Psoas muscle (tissue), 8 donors: Measurements from ENCODE around the gene FKBP15. TPM values are rescaled to one million over a fixed set of nuclear protein-coding genes. Genes with fewer than 3 reads are reported as not detected.
A peak's percentile ranks its signal among the peaks of the same experiment; 100 is the strongest.

ENCODE experiments used
- ATAC-seq, 4 donors: fragments of 200-7000 bp; cut with Tn5 transposase; one replicate each; pipeline ENCODE4 v1.9.1; 2020; ENCODE audit warnings: moderate library complexity in 3 of 4, mild to moderate bottlenecking in 2 of 4
- DNase-seq, 2 donors: peaks; one replicate each; pipeline ENCODE4 v3.0.0-alpha.2; 2020
- H3K27ac ChIP-seq: fragments of 200-600 bp; one replicate; pipeline ENCODE4 v1.8.0; 2022
- H3K27me3 ChIP-seq, 3 donors: fragments of 200-600 bp in 1 of 3; one replicate each; pipeline versions ENCODE4 v1.6.1 to v1.8.0; 2013 to 2022; ENCODE audit warnings: low read length in 2 of 3, mild to moderate bottlenecking in 2 of 3, moderate library complexity in 1 of 3; ENCODE audit not compliant: insufficient read depth in 3 of 3
- H3K36me3 ChIP-seq, 2 donors: fragments of 200-600 bp in 1 of 2; one replicate each; pipeline versions ENCODE4 v1.6.1 to v1.8.0; 2013 to 2022; ENCODE audit warnings: low read depth in 1 of 2, mild to moderate bottlenecking in 1 of 2, moderate library complexity in 1 of 2; ENCODE audit not compliant: insufficient read depth in 1 of 2
- H3K4me1 ChIP-seq: fragments of 200-600 bp; one replicate; pipeline ENCODE4 v1.8.0; 2022
- H3K4me3 ChIP-seq: fragments of 200-600 bp; one replicate; pipeline ENCODE4 v1.8.0; 2022; ENCODE audit warnings: mild to moderate bottlenecking
- H3K9me3 ChIP-seq: fragments of 200-600 bp; one replicate; pipeline ENCODE4 v1.8.0; 2022
- WGBS, 3 donors: extraction: QIAGEN DNeasy Blood & Tissue Kit; methylation state at CpG; one replicate each; pipeline versions ENCODE4 v1.1.6 to v1.1.7; 2013; 5-methylcytosine and 5-hydroxymethylcytosine counted together
- intact Hi-C, 2 donors: fragments of 100-400 bp; cut with DNase I; formaldehyde crosslinking; loops; one replicate each; pipeline versions ENCODE4 v1.11.0 to v1.14.2; 2022
- polyA plus RNA-seq, 3 donors: library from polyadenylated mRNA; stranded (reverse); fragments of 200-250 nt; gene quantifications; one replicate each; pipeline ENCODE4 v1.2.3, GENCODE V29; 2013
- total RNA-seq, 4 donors: library from RNA; stranded (reverse); fragmentation: NEBNext Ultra II Directional in 2 of 4; extraction: Animal tissue kit (Norgen Biotek cat#: 25700) in 2 of 4; gene quantifications; one replicate each; pipeline versions ENCODE4 v1.2.1 to v1.2.4, GENCODE V29; 2021 to 2023
- TF ChIP-seq, protein P1 (sequence below): fragments of 200-600 bp; IDR thresholded peaks from one replicate; pipeline ENCODE4 v1.8.0; 2022; ENCODE audit warnings: antibody characterized with exemption
- donor health status: healthy with polysubstance abuse.
- donor health status: DM: no; HTN: no; CAD: no; lungs with moderate emphysema.
- donor health status: Bipolar disorder and iron deficiency.
- donor health status: healthy.
- donor health status: DM: yes; HTN: yes; CAD: no.
- donor health status: DM: no; HTN: no; CAD: no.
- donor health status: DM: no; HTN: no; CAD: no.
- donor health status: DM: yes; HTN: yes; CAD: no.

The FKBP15 gene
- total and polyA plus RNA-seq, 7 donors: 10.5 to 18.4 (median 15.8) TPM

DNA sequence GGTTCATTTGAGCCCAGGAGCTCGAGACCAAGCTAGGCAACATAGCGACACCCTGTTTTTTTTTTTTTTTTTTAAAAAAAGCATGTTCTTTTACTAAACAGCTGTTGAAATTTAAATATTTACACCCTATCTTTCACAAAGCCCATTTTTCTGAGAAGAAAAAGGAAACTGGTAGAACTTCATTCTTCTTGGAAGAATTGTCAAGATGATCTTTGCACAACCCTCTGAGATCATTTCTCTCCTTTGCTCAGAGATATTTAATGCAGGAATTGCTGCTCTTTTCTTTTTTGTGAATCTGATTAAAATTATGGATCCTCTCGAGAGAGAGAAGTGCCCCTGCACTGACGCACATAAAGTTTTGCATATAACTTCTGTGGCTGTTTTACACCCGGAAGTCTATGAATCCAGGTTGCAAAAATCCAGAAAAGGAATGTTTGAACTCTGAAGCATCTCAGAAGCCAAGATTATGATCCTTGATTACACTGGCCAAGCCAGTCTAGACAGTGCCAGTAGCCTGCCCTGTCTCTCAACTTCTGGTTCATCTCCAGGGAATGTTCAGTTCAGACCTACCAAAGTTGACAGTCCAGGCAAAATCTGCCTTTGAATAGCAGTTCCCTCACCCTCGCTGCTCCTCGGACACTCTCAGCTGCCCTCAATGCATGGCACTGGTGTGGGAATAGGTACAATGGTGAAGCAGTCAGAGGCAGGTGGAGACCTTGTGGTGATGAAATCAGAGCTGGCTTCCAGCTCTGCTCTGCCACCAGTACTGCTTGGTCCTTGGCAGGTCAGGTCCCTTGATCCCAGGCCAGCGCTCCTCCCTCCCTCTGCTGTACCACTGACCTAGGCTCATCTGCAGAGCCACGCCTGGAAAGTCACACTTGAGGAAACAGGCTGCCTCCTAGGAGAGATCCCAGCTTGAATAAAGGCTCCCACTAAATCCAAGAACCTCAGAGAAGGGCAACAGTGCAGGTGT is 83.6 kb downstream of the FKBP15 start:
- TF ChIP-seq, protein P1, sequence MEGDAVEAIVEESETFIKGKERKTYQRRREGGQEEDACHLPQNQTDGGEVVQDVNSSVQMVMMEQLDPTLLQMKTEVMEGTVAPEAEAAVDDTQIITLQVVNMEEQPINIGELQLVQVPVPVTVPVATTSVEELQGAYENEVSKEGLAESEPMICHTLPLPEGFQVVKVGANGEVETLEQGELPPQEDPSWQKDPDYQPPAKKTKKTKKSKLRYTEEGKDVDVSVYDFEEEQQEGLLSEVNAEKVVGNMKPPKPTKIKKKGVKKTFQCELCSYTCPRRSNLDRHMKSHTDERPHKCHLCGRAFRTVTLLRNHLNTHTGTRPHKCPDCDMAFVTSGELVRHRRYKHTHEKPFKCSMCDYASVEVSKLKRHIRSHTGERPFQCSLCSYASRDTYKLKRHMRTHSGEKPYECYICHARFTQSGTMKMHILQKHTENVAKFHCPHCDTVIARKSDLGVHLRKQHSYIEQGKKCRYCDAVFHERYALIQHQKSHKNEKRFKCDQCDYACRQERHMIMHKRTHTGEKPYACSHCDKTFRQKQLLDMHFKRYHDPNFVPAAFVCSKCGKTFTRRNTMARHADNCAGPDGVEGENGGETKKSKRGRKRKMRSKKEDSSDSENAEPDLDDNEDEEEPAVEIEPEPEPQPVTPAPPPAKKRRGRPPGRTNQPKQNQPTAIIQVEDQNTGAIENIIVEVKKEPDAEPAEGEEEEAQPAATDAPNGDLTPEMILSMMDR: no peak
- DNase-seq: no peak
- intact Hi-C loops: no loop called here
- peak; percentile 44 to 71 (median 49) for ATAC-seq
- no peak overlapping the region for H3K27ac ChIP-seq
- no peaks in the 10 kb centered on the region for H3K36me3 ChIP-seq
- no peaks in the 10 kb centered on the region for H3K9me3 ChIP-seq
- H3K27me3 ChIP-seq: no peaks in the 10 kb centered on the region
- H3K4me1 ChIP-seq: no peaks in the 10 kb centered on the region
- no peak overlapping the region for H3K4me3 ChIP-seq
- 60 to 66% (median 61%) methylated on average over 9 of the region's 9 CpGs for WGBS, 3 donors

DNA sequence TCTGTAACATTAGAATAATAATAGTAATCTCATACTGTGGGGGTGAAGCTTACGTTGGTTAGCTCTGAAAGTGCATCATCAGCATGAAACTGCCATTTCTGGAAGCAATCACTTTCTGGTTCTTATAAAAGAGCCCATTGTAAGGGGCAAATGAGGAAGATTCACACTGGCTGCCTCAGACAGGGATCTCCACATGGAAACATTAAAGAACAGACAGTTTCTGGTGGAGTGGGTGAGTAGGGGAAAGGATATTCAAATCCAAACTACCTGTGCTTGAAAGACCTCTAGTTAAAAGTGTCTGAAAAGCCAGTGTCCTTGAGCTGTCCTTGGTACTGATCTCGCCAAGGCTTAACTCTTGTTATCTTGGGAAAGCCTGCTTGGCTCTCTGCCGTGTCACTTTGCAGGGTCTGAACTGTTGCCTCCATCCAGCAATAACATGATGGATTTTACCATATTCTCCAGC is 89.4 kb downstream of the FKBP15 start:
- H3K4me3 ChIP-seq: no peak overlapping the region
- no peaks in the 10 kb centered on the region for H3K9me3 ChIP-seq
- no peak overlapping the region for H3K27ac ChIP-seq
- no peak for ATAC-seq
- intact Hi-C loops: no loop called here
- H3K27me3 ChIP-seq: peaks cover 0 to 19% (median 0%) of the 10 kb centered on the region in 3 donors
- H3K4me1 ChIP-seq: no peaks in the 10 kb centered on the region
- no peaks in the 10 kb centered on the region for H3K36me3 ChIP-seq
- TF ChIP-seq, protein P1: no peak
- WGBS, 3 donors: 4 to 13% (median 6%) methylated on average over 3 of the region's 3 CpGs
- no peak for DNase-seq

DNA sequence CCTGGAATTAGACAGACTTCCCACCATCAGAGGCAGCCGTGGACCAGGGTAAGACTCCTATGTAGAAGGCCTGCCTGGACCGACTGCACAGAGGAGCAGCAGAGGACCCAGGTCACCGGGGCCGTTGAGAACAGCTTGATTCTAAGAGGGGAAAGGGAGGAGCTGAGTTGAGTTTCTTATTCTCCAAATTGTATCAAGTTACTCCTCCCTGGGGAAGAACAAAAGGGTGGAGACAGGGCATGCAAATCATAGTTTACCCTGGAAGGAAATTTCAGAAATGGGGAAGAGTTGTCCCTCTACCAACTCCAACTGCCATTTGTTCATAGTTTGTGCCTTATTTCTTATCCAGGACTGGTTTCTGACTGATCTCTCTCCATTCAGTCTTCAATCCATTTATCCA is 91.2 kb downstream of the FKBP15 start:
- TF ChIP-seq, protein P1: no peak

DNA sequence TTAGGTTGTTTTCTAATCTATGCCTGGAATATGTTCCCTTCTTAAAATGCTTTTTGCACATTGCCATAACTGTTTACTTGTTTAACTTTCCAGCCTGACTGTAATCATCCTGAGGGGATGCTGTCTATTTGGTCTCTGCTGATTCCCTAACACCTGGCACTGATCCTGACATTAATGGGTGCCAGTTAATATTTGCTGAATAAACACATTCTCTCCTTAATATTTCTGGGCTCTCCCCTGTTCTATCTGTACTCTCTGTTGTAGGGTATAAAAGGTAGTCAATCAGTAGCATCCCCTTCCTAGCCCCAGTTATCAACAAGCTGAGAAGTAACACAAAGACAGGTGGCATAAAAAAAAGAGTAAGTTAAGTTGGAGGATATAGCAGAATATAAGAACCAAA is 91.6 kb downstream of the FKBP15 start:
- Histone ChIP-seq H3K9me3 (no peaks in the 10 kb centered on the region), H3K4me3 (no peak overlapping the region), H3K4me1 (no peaks in the 10 kb centered on the region), H3K27ac (no peak overlapping the region), H3K27me3 (peaks cover 0 to 19% (median 0%) of the 10 kb centered on the region in 3 donors), H3K36me3 (no peaks in the 10 kb centered on the region)
- ATAC-seq (no peak), DNase-seq (no peak)
- intact Hi-C loops: no loop called here
- TF ChIP-seq, protein P1: no peak

More for the DNA sequence above, 91.2 kb downstream of the FKBP15 start:
- H3K27ac ChIP-seq: no peak overlapping the region
- ATAC-seq (no peak), DNase-seq (no peak)
- peaks cover 0 to 19% (median 0%) of the 10 kb centered on the region in 3 donors for H3K27me3 ChIP-seq
- no peaks in the 10 kb centered on the region for H3K9me3 ChIP-seq
- intact Hi-C loops: no loop called here
- WGBS, 3 donors: 21 to 47% (median 38%) methylated on average over 4 of the region's 4 CpGs
- H3K4me1 ChIP-seq: no peaks in the 10 kb centered on the region
- no peaks in the 10 kb centered on the region for H3K36me3 ChIP-seq
- no peak overlapping the region for H3K4me3 ChIP-seq
